Measurements from ENCODE around the gene LAMB1. TPM values are rescaled to one million over a fixed set of nuclear protein-coding genes. Genes with fewer than 3 reads are reported as not detected.

LAMB1 gene
- total RNA-seq, 1 experiment from 2014 or later = 101 TPM

DNA sequence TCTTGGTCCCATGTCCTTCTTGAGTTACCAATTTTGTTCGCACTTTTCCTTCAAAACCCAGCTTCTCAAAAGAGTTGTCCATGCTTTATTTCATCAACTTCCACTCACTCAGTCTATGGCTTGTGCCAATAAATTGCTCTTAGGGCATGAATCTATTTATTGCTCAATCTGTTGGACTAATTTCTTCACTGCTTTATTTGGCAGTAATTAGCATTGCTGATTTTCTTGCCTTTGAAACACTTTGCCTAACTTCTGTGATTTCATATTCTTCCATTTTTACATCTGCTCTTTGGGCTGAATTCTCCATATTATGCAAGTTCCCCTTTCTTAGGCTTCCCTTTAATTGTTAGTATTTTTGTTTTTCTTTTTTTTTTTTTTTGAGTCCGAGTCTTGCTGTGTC is 95.2 kb downstream of the LAMB1 start:
- Histone ChIP-seq H4K20me1 (ENCODE audit: low read length) (no peaks in the 10 kb centered on the region), H3K9me3 (ENCODE audit: low read length) (no peaks in the 10 kb centered on the region), H3K9me2 (replicated peaks; ENCODE audit: low read length) (no peaks in the 10 kb centered on the region), H3K36me3 (ENCODE audit: low read depth, low read length) (peaks cover 64% of the 10 kb centered on the region), H2AFZ (ENCODE audit: low read length) (no peak overlapping the region), H3K4me2 (ENCODE audit: low read length) (no peak overlapping the region), H3K4me3 (ENCODE audit: low read length) (no peak overlapping the region), H3F3A (ENCODE audit: low read length, unreplicated experiment) (no peaks in the 10 kb centered on the region), H3K27me3 (ENCODE audit: low read length) (no peaks in the 10 kb centered on the region), H3K4me1 (ENCODE audit: insufficient read depth, low read length) (no peaks in the 10 kb centered on the region), H3K27ac (ENCODE audit: low read length) (no peak overlapping the region), H3K9ac (ENCODE audit: low read length) (no peak overlapping the region), H3K79me2 (ENCODE audit: low read length) (peaks cover 3% of the 10 kb centered on the region; the same call in 1 of the 2 replicates)
- TF ChIP-seq, protein P1, sequence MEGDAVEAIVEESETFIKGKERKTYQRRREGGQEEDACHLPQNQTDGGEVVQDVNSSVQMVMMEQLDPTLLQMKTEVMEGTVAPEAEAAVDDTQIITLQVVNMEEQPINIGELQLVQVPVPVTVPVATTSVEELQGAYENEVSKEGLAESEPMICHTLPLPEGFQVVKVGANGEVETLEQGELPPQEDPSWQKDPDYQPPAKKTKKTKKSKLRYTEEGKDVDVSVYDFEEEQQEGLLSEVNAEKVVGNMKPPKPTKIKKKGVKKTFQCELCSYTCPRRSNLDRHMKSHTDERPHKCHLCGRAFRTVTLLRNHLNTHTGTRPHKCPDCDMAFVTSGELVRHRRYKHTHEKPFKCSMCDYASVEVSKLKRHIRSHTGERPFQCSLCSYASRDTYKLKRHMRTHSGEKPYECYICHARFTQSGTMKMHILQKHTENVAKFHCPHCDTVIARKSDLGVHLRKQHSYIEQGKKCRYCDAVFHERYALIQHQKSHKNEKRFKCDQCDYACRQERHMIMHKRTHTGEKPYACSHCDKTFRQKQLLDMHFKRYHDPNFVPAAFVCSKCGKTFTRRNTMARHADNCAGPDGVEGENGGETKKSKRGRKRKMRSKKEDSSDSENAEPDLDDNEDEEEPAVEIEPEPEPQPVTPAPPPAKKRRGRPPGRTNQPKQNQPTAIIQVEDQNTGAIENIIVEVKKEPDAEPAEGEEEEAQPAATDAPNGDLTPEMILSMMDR (conservative IDR thresholded peaks at IDR 0.05; ENCODE audit: low read depth, low read length) = no peak
- TF ChIP-seq EZH2 (IDR thresholded peaks at IDR 0.05; ENCODE audit: low read length, unreplicated experiment) = no peak
- TF ChIP-seq EZH2phosphoT487 (IDR thresholded peaks at IDR 0.05; ENCODE audit: borderline replicate concordance, low read length) = no peak
- no peak for ATAC-seq
- BruUV-seq (replicated peaks) = no TSS peak
- ChIA-PET POLR2A (ENCODE audit: unreplicated experiment) (no interaction called here), CTCF (no interaction called here)
- DNase-seq = no peak
- intact Hi-C loops (cut with micrococcal nuclease) = no loop called here

DNA sequence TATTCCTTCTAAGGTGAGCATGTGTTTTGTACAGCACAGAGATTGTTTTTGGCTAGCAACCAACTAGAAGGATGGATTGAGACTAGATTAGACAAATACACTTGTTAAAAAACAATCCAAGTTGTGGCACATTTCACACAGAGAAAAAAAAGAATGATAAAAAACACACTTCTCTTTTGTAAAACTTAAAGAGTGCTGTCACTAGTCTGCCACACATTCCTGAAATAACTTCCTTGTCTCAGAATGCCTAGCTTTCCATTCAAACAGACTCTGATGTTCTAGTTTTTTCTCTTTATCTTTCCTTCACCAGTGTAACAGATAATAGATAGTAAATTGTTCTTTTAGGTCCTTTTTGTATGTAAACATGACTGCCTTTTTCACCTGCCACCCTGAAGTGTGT is 100.6 kb downstream of the LAMB1 start:
- no peak for ATAC-seq
- CTCF ChIA-PET = no interaction called here
- Histone ChIP-seq H3K9me3 (ENCODE audit: low read length) (no peaks in the 10 kb centered on the region), H3K4me2 (ENCODE audit: low read length) (no peak overlapping the region), H3K27me3 (ENCODE audit: low read length) (no peaks in the 10 kb centered on the region), H3F3A (ENCODE audit: low read length, unreplicated experiment) (no peaks in the 10 kb centered on the region), H2AFZ (ENCODE audit: low read length) (no peak overlapping the region), H3K9ac (ENCODE audit: low read length) (no peak overlapping the region), H4K20me1 (ENCODE audit: low read length) (peaks cover 18% of the 10 kb centered on the region), H3K4me1 (ENCODE audit: insufficient read depth, low read length) (no peaks in the 10 kb centered on the region), H3K27ac (ENCODE audit: low read length) (no peak overlapping the region), H3K9me2 (replicated peaks; ENCODE audit: low read length) (no peaks in the 10 kb centered on the region), H3K4me3 (ENCODE audit: low read length) (no peak overlapping the region), H3K36me3 (ENCODE audit: low read depth, low read length) (peaks cover 57% of the 10 kb centered on the region), H3K79me2 (ENCODE audit: low read length) (peaks cover 42% of the 10 kb centered on the region)
- no peak for DNase-seq
- POLR2A ChIA-PET (ENCODE audit: unreplicated experiment) = no interaction called here
- BruUV-seq (replicated peaks) = no TSS peak
- TF ChIP-seq, protein P1 (conservative IDR thresholded peaks at IDR 0.05; ENCODE audit: low read depth, low read length) = no peak
- TF ChIP-seq EZH2phosphoT487 (IDR thresholded peaks at IDR 0.05; ENCODE audit: borderline replicate concordance, low read length) (no peak), EZH2 (IDR thresholded peaks at IDR 0.05; ENCODE audit: low read length, unreplicated experiment) (no peak)
- intact Hi-C loops (cut with micrococcal nuclease) = no loop called here

DNA sequence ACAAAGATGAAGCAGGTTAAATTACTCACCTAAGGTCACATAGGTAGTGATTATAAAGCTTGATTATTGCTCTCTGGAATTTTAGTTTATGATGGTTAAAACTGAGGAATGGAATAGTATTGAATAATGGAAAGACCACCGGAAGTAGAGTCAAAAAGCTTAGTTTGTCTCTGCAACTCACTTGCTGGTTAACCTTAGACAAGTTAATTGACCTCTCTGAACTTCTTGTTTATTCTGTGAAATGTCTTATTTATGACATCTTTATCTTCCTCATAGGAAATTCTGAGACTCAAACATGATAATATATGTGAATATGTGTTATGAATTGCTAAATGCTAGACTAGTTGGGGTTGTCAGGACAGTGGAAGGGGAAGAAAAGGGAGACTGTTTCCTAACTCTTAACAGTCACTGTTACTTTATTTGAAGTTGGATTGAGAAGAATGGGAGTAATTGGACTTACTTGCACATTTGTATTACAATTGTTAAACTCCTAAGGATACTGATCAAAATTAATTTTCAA is 102.4 kb downstream of the LAMB1 start:
- Histone ChIP-seq H3K9me3 (ENCODE audit: low read length) (no peaks in the 10 kb centered on the region), H3K4me3 (ENCODE audit: low read length) (no peak overlapping the region), H3K4me2 (ENCODE audit: low read length) (no peak overlapping the region), H3K27ac (ENCODE audit: low read length) (no peak overlapping the region), H3K9ac (ENCODE audit: low read length) (no peak overlapping the region), H4K20me1 (ENCODE audit: low read length) (peaks cover 28% of the 10 kb centered on the region), H3K36me3 (ENCODE audit: low read depth, low read length) (peaks cover 46% of the 10 kb centered on the region), H2AFZ (ENCODE audit: low read length) (no peak overlapping the region), H3K79me2 (ENCODE audit: low read length) (peaks cover 60% of the 10 kb centered on the region), H3F3A (ENCODE audit: low read length, unreplicated experiment) (no peaks in the 10 kb centered on the region), H3K27me3 (ENCODE audit: low read length) (no peaks in the 10 kb centered on the region), H3K4me1 (ENCODE audit: insufficient read depth, low read length) (no peaks in the 10 kb centered on the region), H3K9me2 (replicated peaks; ENCODE audit: low read length) (no peaks in the 10 kb centered on the region)
- ATAC-seq = no peak
- DNase-seq = no peak
- POLR2A ChIA-PET (ENCODE audit: unreplicated experiment) = no interaction called here
- no TSS peak for BruUV-seq (replicated peaks)
- TF ChIP-seq, protein P1 (conservative IDR thresholded peaks at IDR 0.05; ENCODE audit: low read depth, low read length) = no peak
- TF ChIP-seq EZH2phosphoT487 (IDR thresholded peaks at IDR 0.05; ENCODE audit: borderline replicate concordance, low read length) = no peak
- no peak for TF ChIP-seq EZH2 (IDR thresholded peaks at IDR 0.05; ENCODE audit: low read length, unreplicated experiment)
- CTCF ChIA-PET = no interaction called here
- intact Hi-C loops (cut with micrococcal nuclease) = no loop called here
